Measurements from ENCODE around the gene ARMC2.
"Not testable (repeated sequence)": the region's sequence is repeated elsewhere in the genome, so short reads cannot be mapped to it uniquely, and the experiment has no call there.

Gene ARMC2

GRCh38 chr6:108921547-108922361 is 73.5 kb downstream of the ARMC2 start:
- DNase-seq, result no peak

- no peak for DNase-seq
Measured at GRCh38 chr6:108922499-108922898, 74.3 kb downstream of the ARMC2 start.

GRCh38 chr6:108927927-108928326 is 79.7 kb downstream of the ARMC2 start:
- no peak for DNase-seq

- DNase-seq, result no peak
Measured at GRCh38 chr6:108928650-108929049, 80.4 kb downstream of the ARMC2 start.

DNA sequence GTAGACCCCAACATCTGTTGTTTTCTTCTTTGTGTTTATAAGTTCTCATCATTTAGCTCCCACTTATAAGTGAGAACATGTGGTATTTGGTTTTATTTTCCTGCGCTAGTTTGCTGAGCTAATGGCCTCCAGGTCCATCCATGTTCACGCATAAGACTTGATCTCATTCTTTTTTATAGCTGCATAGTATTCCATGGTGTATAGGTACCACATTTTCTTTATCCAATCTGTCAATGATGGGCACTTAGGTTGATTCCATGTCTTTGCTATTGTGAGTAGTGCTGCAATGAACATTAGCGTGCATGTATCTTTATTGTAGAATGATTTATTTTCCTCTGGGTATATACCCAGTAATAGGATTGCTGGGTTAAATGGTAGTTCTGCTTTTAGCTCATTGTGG is 82.9 kb downstream of the ARMC2 start:
- DNase-seq, result not testable (repeated sequence)

GRCh38 chr6:108937170-108937569 is 88.9 kb downstream of the ARMC2 start:
- DNase-seq, result no peak

DNA sequence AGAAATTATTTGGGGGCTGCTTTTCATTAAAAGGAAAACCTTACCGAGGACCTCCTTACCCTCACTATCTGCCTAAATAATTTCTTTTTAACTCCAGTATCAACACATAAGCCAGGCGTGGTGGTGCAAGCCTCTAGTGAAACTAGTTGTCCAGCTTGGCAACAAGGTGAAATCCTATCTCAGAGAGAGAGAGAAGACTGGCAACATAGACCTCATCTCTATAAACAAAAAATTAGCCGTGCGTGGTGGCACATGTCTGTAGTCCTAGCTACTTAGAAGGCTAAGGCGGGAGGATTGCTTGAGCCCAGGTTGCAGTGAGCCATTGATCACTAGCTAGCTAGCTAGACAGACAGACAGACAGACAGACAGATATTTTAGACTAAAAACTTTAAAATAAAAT is 92.5 kb downstream of the ARMC2 start:
- DNase-seq, result no peak

- DNase-seq, result no peak
Measured at GRCh38 chr6:108941281-108941680, 93.1 kb downstream of the ARMC2 start.

- DNase-seq, result peak in 1 of 2 donors; percentile 24
Measured at GRCh38 chr6:108941859-108942258, 93.6 kb downstream of the ARMC2 start.

DNA sequence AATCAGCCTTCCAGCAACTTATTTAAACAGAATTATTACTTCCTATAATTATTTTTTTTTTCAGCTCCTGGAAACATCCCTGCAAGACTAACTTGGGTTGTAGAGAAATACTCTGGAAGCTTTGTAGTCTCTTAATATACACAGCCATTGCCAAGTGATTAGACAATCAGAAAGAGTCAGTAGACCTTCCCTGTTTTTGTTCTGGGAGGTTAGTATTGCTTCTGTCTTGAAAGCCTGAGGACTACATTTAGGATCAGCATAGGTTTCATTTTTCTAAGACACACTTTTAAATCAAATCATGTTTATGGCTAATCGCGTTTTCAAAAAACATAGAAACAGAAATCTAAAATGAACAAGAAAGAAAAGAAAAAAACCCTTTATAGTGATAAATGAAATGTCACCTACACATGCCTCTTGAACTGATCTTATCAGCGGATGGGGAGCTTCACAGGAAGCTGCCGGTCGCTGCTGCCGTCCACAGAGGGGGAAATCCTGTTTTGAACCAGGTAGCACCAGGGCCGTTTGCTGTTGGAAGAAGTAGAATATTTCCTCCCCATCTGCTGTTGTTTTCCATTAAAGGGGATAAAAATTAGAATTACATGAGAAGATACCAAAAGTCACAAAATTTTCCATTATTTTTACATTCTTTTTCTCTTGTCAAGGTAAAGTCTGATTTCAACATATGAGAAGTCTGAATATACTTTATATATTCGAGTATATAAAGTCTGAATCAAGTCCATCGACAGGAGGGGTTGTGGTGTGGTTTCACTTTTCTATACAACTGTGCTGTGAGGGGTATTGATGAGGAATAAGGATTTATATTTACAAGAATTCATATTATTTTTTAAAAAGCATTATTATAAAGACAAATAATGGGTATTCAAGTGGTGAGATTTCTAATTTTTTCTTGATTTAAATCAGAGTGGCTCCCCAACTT is 94.6 kb downstream of the ARMC2 start:
- DNase-seq, result no peak

DNA sequence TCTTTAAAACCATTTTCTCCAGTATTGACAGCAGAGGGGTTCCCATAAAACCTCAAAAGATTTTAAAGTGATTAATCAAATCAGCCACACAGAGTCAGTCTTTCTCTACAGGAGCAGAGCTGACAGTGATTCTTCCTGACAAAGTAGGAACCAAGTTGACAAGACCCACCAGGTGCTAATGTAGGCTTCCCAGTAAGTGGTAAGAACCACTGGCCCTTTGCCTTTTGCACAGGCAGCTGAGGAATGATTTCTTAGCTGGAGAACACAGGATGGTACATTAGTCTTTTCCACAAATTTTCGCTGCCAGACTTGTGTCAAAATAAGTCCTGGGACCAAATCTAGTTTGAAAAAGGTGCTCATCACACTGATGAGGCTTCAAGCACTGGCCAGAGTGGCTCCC is 95.8 kb downstream of the ARMC2 start:
- no peak for DNase-seq

DNA sequence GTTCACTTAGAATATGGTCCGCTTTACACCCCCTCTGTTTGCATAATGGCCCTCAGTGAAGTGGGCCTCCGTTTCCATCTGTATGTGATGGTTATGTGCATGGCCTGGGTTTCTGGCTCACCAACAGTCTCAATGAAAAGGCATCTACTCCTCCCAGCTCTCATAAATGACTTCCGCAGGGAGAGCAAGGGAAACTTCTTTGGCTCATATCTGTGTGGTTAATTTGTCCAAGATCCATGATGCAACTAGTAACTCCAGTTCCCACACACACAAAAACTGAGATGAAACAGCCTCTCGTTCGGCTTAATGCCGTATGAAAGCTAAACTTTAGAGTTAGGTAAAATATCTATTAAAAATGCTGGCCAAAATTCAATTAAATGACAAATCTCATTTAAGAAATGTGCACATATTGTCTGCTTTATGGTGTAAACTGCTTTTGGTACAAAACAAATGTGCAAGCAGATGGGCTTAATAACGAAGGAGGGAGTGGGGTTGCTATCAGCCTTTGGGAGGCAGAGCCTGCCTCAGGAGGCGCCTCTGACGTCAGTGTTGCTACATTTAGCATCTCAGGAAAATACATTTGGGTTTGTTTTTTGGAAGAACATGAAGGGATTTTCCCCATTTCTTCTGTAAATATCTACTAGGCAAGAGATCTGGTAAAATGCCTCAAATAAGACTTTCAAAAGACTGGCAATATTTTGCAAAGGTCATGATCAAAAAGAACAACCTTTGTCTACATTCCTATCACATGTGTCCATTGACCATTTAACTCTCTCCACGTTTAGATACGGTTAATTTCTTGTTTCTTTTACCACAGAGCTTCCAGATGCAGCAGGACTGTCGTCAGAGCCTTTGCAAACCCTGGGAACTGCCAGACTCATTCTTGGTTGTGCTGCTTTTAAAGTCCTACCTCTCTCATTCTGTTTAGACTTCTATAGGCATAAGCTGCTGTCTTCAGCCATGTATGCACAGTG is 96.8 kb downstream of the ARMC2 start:
- no peak for DNase-seq

- no peak for DNase-seq
Measured at GRCh38 chr6:108945681-108946159, 97.5 kb downstream of the ARMC2 start.

GRCh38 chr6:108946695-108947094 is 98.5 kb downstream of the ARMC2 start:
- DNase-seq, result no peak

DNA sequence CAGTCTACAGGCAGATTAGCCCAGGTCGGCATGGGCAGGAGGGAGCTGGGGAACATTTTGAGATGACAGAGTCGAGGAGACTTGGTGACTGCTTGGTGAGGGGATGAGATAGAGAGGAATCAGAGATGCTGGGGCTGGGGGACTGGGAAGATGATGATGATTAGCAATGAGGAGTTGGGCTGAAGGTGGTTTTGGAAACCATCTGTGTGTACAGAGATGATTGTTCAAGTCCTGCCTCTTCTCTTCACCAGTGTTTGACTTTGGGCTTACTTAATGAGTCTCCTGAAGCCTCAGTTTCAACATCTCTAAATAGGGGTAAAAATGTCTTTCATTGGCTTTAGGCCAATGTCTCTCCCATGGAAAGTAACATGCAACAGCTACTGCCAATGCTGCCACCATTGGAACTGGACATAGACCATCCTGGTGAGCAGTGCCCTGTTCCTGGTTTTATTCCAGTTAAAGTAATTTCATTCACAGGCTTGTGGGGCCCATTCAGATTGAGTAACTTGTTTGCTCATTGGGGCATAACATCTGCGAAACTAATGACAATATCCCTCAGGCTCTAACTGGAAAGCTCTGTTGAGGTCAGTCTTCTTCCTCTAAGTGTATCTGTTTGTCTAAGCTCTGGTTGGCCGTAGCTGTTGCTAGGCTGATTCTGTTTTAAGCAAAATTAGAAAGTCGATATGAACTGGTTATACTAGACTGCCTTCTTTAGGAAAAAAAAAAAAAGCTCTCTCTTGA is 99.1 kb downstream of the ARMC2 start:
- DNase-seq, result peak; percentile 39 to 40

DNA sequence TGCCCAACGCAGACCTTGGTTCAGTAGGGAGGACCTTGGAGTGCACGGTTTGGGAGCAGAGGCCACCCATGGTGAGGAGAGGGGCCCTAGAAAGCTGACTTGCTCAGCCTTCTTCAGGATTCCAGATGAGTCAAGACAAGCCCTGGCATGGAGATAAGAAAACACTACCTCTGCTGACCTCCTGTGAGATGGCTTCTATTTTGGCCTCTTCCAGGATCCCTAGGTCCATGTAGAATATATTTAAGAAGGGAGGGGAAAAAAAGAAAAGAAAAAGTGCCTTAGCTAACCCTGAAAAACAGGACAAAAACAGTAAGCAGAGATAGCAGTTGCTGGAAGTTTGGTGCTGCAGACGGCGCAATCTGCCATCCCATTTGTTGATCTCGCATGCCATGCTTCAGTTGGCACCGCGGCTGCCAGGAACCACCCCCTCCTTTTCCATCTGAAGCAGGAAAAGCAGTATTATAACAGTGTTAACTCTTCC is 100.0 kb downstream of the ARMC2 start:
- DNase-seq, result no peak

GRCh38 chr6:108951351-108951953 is 103.2 kb downstream of the ARMC2 start:
- no peak for DNase-seq

DNA sequence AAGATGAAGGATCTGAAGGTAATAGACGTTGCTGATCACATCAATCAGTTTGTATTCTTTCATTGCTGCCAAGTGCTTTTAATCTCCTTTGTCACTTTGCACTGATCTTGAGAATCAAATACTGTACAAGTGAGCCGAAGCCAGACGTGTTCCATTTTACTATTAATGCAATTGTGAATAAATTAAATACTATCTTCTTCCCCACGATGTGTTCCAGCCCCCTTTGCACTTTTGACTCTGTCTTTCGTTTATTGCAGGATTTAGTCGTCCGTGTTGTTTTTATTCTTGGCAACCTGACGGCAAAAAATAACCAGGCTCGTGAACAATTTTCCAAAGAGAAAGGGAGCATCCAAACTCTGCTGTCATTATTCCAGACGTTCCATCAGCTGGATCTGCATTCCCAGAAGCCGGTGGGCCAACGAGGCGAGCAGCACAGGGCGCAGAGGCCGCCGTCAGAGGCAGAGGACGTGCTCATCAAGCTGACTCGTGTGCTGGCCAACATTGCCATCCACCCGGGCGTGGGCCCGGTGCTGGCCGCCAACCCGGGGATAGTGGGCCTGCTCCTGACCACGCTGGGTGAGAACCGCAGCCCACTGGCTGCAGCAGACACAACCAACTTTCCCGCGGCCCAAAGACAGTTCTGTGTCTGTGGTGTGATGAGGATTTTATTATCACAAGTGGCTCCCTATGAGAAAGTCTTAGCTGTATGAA is 104.7 kb downstream of the ARMC2 start:
- no peak for DNase-seq

DNA sequence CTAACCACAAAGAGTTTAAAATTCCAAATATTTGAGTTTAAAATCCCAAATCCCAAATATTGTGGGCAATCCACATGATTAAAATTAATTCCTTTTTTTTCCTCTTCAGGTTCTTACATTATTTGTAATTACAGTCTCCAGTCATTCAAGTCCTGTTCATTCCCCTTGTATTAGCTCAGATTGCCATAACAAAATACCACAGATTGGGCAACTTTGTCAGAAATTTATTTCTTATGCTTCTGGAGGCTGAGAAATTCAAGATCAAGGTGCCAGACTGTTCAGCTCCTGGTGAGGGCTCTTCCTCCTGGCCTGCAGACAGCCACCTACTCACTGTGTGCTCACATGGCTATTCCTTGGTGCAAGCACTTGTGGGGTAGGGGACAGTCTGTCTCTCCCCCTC is 105.5 kb downstream of the ARMC2 start:
- peak in 1 of 2 donors; percentile 12 for DNase-seq

GRCh38 chr6:108955329-108955949 is 107.2 kb downstream of the ARMC2 start:
- DNase-seq, result no peak
